Central memory CD8-positive, alpha-beta T cell (primary cell): ENCODE data around the gene GATA3.
A peak's percentile ranks its signal among the peaks of the same experiment; 100 is the strongest.

Experiments used
- ATAC-seq: fragments of 150-1000 bp; cut with Tn5 transposase; replicated peaks from 2 replicates; pipeline ENCODE4 v1.10.0; 2022; ENCODE audit warnings: mild to moderate bottlenecking, moderate FRiP score, moderate number of reproducible peaks; ENCODE audit not compliant: poor library complexity, severe bottlenecking; ENCODE audit errors: extremely low read depth
- DNase-seq, 2 donors: peaks; one replicate each; pipeline ENCODE4 v3.0.0; 2021; ENCODE audit warnings: low spot score in 2 of 2
- H3K27ac Mint-ChIP-seq: one replicate; pipeline ENCODE4 v1.8.0; 2022; ENCODE audit warnings: low read depth, mild to moderate bottlenecking, moderate library complexity, mixed read lengths
- H3K27me3 Mint-ChIP-seq: one replicate; pipeline ENCODE4 v1.8.0; 2022; ENCODE audit warnings: mixed read lengths
- H3K36me3 Mint-ChIP-seq: one replicate; pipeline ENCODE4 v1.8.0; 2022; ENCODE audit warnings: mild to moderate bottlenecking, moderate library complexity, mixed read lengths; ENCODE audit not compliant: insufficient read depth
- H3K4me1 Mint-ChIP-seq: one replicate; pipeline ENCODE4 v1.8.0; 2022; ENCODE audit warnings: mixed read lengths
- H3K4me3 Mint-ChIP-seq: one replicate; pipeline ENCODE4 v1.8.0; 2022; ENCODE audit warnings: mild to moderate bottlenecking, moderate library complexity, mixed read lengths
- H3K9me3 Mint-ChIP-seq: one replicate; pipeline ENCODE4 v1.8.0; 2022; ENCODE audit warnings: mixed read lengths

The GATA3 gene

GRCh38 chr10:8033812-8034465, 20.5 kb upstream of the GATA3 start:
- Mint-ChIP-seq H3K9me3 (no peaks in the 10 kb centered on the region), H3K27ac (no peak overlapping the region), H3K4me3 (peak overlapping the region; percentile 5), H3K27me3 (peaks cover 74% of the 10 kb centered on the region), H3K4me1 (peaks cover 23% of the 10 kb centered on the region), H3K36me3 (peaks cover 29% of the 10 kb centered on the region)
- ATAC-seq = no peak
- no peak for DNase-seq

DNA sequence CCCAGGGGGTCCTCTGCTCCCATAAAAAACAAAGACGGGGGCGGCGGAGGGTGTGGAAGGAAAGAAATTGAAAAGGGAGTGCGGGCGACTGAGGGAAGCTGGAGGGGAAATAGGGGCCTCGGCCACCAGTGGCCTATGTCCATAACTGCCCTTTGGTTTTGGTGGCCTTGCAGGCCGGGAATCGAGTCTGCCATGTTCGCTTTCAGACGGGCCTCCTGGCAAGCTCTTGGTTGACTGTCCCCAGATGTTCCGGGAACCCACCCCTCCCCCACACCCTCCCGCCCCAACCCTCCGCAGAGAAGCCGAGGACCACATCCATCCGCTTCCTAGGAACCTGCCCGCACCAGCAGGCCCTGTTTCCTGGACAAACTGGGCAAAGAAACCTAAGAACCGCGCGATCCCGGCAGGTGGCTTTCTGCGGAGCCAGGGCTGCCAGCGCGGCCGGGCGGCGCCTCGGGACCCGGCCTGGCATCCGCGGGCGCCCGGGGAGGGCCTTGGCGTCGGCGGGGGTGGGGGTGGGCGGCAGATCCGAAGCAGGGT, 20.0 kb upstream of the GATA3 start:
- DNase-seq = no peak
- ATAC-seq = no peak
- no peak overlapping the region for H3K4me3 Mint-ChIP-seq

GRCh38 chr10:8035006-8035640, 19.4 kb upstream of the GATA3 start:
- peaks cover 31% of the 10 kb centered on the region for H3K4me1 Mint-ChIP-seq
- peaks cover 84% of the 10 kb centered on the region for H3K27me3 Mint-ChIP-seq
- peaks cover 36% of the 10 kb centered on the region for H3K36me3 Mint-ChIP-seq
- DNase-seq = no peak
- H3K4me3 Mint-ChIP-seq = peak overlapping the region; percentile 16
- peaks cover 5% of the 10 kb centered on the region for H3K9me3 Mint-ChIP-seq
- ATAC-seq = no peak
- H3K27ac Mint-ChIP-seq = no peak overlapping the region

More for the DNA sequence above, 20.0 kb upstream of the GATA3 start:
- peaks cover 80% of the 10 kb centered on the region for H3K27me3 Mint-ChIP-seq
- H3K27ac Mint-ChIP-seq = no peak overlapping the region
- peaks cover 35% of the 10 kb centered on the region for H3K36me3 Mint-ChIP-seq
- H3K9me3 Mint-ChIP-seq = peaks cover 4% of the 10 kb centered on the region
- H3K4me1 Mint-ChIP-seq = peaks cover 28% of the 10 kb centered on the region

DNA sequence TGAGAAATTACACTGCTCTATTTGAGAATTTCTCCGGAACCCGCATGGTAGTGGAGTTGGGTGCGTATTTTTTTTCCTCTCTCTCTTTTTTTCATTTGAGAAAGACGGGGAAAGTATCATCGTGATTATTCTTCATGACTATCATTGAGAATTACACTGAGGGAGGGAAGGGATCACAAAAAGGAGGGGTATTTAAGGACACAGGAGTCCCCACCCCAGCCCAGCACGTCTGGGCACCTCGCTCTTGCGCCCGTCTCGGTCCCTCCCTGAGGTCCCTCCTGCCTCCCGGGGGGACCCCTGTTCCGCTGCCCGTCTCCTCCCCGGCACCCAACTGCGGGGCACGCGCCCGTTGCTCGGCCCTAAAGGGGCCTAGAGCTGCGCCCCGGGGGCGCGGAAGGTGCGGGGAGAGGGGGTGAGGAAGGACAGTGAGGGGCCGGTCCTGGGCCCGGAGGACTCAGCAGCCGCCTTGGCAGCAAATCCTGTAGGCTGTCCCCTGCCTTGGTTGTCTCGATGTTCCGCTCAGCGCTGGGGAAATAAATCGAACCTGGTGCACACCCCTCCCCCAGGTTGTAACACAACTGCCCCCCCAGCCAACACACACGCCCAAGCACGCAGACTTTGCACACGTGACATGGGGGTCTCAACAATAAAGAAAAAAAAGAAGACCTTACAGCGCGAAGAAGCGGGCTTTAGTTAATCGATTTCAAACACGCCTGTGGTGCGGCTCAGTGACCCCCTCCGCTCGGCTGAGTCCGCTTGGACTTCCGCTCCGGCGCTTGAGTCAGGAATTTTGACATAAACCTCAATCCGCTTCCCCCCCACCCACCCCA, 18.6 kb upstream of the GATA3 start:
- no peak for DNase-seq
- H3K4me3 Mint-ChIP-seq = peak overlapping the region; percentile 16
- H3K27ac Mint-ChIP-seq = no peak overlapping the region

GRCh38 chr10:8036506-8037198, 17.8 kb upstream of the GATA3 start:
- Mint-ChIP-seq H3K4me3 (no peak overlapping the region), H3K4me1 (peaks cover 32% of the 10 kb centered on the region), H3K9me3 (peaks cover 5% of the 10 kb centered on the region), H3K27me3 (peaks cover 84% of the 10 kb centered on the region), H3K27ac (peak overlapping the region; percentile 85), H3K36me3 (peaks cover 43% of the 10 kb centered on the region)
- no peak for DNase-seq
- no peak for ATAC-seq

More for the DNA sequence above, 18.6 kb upstream of the GATA3 start:
- peaks cover 40% of the 10 kb centered on the region for H3K36me3 Mint-ChIP-seq
- H3K4me1 Mint-ChIP-seq = peaks cover 31% of the 10 kb centered on the region
- no peak for ATAC-seq
- peaks cover 84% of the 10 kb centered on the region for H3K27me3 Mint-ChIP-seq
- peaks cover 5% of the 10 kb centered on the region for H3K9me3 Mint-ChIP-seq

- H3K27ac Mint-ChIP-seq = peak overlapping the region; percentile 85
- H3K9me3 Mint-ChIP-seq = peaks cover 5% of the 10 kb centered on the region
- H3K4me3 Mint-ChIP-seq = peak overlapping the region; percentile 11
These were observed 17.2 kb upstream of the GATA3 start for GRCh38 chr10:8037199-8037801.

GRCh38 chr10:8037941-8038894, 16.3 kb upstream of the GATA3 start:
- peaks cover 50% of the 10 kb centered on the region for H3K36me3 Mint-ChIP-seq
- H3K27ac Mint-ChIP-seq = peak overlapping the region; percentile 85
- DNase-seq (no peak), ATAC-seq (no peak)
- peaks cover 5% of the 10 kb centered on the region for H3K9me3 Mint-ChIP-seq
- peaks cover 47% of the 10 kb centered on the region for H3K4me1 Mint-ChIP-seq
- peak overlapping the region; percentile 2 for H3K4me3 Mint-ChIP-seq
- peaks cover 84% of the 10 kb centered on the region for H3K27me3 Mint-ChIP-seq

More at GRCh38 chr10:8037199-8037801, 17.2 kb upstream of the GATA3 start:
- peaks cover 46% of the 10 kb centered on the region for H3K36me3 Mint-ChIP-seq
- ATAC-seq (no peak), DNase-seq (no peak)
- peaks cover 39% of the 10 kb centered on the region for H3K4me1 Mint-ChIP-seq
- H3K27me3 Mint-ChIP-seq = peaks cover 84% of the 10 kb centered on the region

DNA sequence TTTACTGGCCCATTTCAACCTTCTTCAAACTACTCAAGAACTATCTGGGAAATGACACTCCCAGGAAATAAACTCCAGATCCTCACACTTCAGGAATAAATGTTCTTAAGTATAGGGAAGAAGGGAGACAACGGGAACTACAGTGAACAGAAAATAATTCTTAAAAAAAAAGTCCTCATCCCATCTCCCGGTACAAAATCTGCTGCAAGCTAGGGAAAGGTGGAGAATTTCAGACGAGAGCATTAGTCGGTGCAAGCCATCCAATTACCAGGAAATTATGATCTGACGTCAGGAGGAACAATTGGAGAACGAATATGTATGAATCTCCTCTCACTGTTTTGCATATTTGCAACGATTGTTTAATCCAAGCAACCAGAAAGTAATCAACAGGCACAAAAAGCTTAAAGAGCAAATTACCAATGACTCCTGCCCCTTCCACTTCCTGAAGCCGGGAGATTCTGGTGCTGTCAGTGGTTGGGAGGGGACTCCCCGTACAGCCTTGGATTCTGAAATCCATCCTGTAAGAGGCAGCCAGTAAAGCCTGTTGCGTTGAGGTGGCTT, 15.1 kb upstream of the GATA3 start:
- H3K27me3 Mint-ChIP-seq = peaks cover 87% of the 10 kb centered on the region
- peaks cover 50% of the 10 kb centered on the region for H3K36me3 Mint-ChIP-seq
- no peak for DNase-seq
- no peak overlapping the region for H3K27ac Mint-ChIP-seq
- peaks cover 57% of the 10 kb centered on the region for H3K4me1 Mint-ChIP-seq
- peaks cover 5% of the 10 kb centered on the region for H3K9me3 Mint-ChIP-seq
- no peak for ATAC-seq
- peak overlapping the region; percentile 23 for H3K4me3 Mint-ChIP-seq

- Mint-ChIP-seq H3K4me3 (no peak overlapping the region), H3K4me1 (peaks cover 62% of the 10 kb centered on the region), H3K27me3 (peaks cover 91% of the 10 kb centered on the region), H3K36me3 (peaks cover 46% of the 10 kb centered on the region), H3K9me3 (peaks cover 5% of the 10 kb centered on the region), H3K27ac (no peak overlapping the region)
- ATAC-seq (no peak), DNase-seq (no peak)
These were observed 13.8 kb upstream of the GATA3 start for GRCh38 chr10:8040651-8041050.

DNA sequence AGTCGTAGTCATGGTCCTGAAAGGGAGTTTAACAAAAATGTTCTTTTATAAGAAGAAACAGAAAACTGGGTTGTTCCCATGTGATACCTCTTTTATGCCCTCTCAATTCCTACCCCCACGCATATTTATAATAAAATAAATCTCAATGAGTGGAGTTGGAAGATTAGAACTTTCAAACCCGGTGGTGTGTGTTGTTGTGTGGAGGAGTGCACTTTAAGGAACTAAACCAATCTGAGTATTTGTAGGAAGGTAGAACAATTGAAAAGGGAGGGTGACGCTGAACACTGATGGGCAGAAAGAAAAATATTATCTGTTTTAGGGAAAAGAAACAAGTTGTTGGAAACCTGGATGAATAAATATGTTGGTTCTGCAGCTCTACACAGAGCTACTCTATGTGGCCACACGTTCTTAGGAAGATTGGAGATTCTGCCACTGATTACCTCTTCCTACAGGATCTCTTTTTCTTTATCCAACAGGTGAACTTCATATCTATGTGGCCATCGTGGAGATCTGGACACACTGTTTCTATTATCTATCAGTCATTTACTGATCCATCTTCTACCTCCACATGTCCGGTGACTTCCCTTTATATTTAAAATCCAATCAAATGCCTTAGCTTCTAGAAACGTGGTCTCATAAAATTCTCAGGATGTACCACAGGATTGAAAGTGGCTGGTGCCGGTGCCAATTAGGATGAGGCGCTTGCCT, 13.1 kb upstream of the GATA3 start:
- H3K4me3 Mint-ChIP-seq = no peak overlapping the region
- peaks cover 70% of the 10 kb centered on the region for H3K4me1 Mint-ChIP-seq
- H3K9me3 Mint-ChIP-seq = peaks cover 5% of the 10 kb centered on the region
- no peak overlapping the region for H3K27ac Mint-ChIP-seq
- ATAC-seq = no peak
- peaks cover 41% of the 10 kb centered on the region for H3K36me3 Mint-ChIP-seq
- DNase-seq = no peak
- peaks cover 97% of the 10 kb centered on the region for H3K27me3 Mint-ChIP-seq
